SKM-1 treated with dmso at 0.1 percent for 144 hours (cell line): ENCODE measurements around the gene TSPAN14.
A peak's percentile ranks its signal among the peaks of the same experiment; 100 is the strongest.

Experiments
- DNase-seq: peaks from one replicate; lab custom pipeline; 2025; ENCODE audit not compliant: unreplicated experiment; lab: John Stamatoyannopoulos, UW

Gene TSPAN14

DNA sequence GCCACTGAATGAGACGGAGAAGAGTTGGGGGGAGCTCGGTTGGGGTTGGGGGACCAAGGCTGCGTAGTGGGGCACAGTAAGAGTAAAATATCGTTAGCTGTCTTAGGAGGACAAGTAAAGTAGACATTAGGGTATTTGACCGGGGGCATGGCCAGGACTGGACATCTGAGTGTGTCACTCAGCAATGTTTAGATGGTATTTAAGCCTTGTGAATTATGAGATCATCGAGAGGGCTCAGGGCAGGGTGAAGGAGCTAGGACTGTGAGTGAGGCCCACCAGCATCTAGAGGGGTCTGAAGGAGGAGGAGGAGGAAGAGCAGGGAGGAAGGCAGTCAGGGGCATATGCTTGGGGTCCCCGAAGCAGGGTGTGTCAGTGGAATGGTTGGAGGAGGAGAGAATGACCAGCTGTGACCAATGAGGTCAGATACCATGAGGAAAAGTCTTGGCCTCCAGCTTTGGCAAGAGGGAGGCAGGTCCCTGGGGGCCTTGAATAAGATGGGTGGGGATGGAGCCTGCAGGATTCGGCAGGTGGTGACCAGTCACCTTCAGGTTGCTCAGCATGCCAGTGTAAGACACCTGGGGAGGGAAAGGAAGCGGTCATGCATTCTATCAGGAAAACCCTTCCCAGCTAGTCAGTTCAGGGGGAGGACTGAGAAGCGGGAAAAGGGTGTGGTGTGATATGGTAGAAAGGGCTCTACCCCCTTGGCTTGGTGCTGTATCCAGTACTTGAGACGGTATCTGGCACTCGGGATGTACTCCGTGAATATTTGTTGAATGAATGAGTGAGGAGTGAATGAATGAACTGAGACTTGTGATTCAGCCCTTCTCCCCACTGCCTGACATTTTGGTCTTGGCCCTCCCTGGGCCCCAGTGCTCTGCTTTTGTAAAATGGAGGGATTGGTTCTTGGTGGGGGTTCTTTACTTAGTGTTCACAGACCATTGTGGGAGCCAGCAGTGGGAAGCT is 48.8 kb downstream of the TSPAN14 start:
- DNase-seq, result no peak

DNA sequence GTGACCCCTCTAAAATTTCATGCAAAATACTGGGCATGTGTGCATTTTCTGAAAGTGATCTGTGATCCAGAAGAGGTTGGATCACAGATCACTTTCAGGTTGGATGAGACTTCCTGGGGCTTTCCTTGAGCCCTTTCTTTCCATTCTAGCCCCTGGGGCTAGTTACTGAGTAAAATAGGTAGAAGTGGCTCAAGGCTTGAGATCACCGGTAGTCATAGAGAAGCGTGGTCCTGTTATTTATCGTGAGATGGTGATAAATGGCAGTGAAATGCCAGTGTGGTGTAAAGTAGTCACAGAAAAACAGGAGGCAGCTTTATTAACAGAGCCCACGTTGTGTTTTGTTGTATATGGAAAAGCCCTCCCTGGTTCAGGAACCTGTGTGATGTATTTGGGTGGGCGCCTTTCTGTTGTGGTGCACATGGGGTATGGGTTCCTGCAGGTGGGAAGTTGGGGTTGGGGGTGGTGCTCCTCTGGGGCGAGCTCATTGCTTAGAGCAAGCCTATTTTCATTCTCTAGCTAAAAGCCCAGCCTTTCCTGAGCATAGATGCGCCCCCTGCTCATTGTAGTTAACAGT is 49.6 kb downstream of the TSPAN14 start:
- no peak for DNase-seq

GRCh38 chr10:80504158-80504811 is 50.2 kb downstream of the TSPAN14 start:
- DNase-seq, result peak; percentile 66

DNA sequence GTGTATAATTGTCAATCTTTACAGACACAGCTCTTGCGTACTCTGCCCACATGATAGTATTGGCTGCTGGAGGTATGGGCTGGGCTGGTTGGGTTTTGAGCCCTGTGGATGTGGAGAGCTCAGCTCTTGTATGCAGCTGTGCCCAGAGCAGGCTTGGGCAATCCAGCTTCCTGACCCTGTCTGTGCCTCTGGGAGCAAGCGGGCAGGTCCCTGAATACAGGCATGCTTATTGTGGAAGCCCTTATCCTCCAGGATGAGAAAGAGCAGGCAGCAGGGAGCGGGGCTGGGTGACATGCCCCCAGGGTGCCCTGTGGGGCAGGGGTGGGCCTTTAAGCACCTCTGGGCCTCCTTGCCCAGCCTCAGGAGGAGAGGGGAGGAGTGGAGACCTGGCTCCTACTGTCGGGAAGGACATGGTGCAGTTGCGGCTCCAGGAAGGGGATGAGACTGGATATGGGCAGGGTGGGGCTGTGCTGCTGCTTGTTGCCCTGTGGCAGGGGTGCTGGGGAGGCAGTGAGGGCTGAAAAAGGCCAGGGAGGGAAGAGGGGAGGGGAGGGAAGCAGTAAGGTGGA is 50.9 kb downstream of the TSPAN14 start:
- no peak for DNase-seq

DNA sequence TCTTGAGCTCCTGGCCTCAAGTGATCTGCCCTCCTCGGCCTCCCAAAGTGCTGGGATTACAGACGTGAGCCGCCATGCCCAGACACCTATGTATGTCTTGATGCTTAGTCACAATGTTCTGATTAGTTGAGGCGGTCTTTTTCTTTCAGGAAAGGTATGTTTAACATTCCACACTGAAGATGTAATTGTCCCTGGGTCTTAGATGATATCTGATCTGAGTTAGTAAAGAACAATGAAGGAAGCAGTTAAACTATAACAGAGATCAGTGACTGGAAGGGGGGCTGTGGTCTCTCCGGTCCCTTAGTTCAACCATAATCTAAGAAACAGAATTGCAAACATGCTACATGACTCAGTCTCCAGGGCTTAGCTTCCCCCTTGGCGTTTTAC is 52.1 kb downstream of the TSPAN14 start:
- DNase-seq, result no peak

DNA sequence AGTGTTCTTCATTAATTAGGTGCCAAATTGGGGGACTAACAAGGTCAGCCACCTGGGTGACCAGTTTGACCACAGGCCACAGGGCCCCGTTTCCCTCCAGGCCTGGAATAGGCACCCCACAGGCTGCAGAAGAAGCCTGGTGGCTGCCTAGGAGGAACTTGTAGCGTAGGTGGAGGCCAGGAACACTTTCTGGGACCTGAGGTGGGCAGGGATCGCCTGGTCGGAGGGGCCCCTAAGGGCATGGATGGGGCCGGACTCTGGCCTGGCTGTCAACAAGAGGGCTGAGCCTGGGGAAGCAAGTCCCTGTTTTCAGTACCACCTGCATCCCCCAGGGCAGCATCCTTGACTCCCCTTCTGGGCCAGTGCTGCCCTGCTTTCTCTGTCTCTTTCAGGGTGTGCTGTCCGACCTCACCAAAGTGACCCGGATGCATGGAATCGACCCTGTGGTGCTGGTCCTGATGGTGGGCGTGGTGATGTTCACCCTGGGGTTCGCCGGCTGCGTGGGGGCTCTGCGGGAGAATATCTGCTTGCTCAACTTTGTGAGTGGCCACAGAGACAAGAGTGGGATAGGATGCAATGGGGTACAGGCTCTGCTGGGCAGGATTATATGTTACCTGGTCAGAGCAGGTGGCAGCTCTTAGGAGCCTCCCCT is 52.9 kb downstream of the TSPAN14 start:
- DNase-seq, result no peak

DNA sequence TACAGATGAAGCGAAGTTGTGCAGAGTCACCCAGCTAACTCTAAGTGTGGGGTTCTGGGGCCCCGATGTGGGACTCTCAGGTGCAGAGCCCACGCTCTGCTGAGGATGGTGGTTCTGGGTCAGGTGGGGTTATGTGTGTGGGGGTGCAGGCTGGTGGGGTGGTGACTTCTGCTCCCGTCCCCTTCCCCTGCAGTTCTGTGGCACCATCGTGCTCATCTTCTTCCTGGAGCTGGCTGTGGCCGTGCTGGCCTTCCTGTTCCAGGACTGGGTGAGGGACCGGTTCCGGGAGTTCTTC is 54.9 kb downstream of the TSPAN14 start:
- DNase-seq, result no peak

DNA sequence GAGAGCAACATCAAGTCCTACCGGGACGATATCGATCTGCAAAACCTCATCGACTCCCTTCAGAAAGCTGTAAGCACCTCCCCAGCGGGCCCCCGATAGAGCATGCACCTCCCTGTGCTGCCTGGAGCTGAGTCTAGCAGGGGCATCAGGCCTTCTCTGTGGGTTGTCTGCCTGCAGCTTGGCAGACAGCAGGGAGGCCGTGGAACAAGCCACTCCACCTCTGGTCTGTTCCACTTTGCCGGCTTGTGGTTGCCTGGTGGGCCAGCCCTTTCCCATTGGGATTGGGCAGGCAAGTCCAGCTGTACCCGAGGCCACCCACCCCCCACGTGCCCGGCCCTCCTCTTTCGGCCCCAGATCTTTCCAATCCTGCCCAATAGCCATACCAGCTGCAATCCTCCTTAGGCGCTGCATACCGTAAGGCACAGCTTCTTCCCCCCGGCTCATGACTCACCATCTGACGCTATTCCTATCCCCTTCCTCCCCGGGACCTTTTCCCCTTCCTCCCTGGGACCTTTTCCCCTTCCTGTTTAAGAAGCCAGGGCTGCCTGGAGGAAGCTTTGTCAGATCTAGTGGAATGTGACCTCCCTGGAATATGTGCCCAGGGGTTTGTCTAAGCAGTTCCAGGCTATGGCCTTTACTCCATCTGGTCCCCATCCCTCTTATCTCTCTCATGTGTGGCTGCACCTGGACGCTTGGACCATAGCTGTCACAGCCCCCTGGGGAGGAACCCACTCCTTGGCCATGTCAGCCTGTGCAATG is 55.5 kb downstream of the TSPAN14 start:
- DNase-seq, result no peak

DNA sequence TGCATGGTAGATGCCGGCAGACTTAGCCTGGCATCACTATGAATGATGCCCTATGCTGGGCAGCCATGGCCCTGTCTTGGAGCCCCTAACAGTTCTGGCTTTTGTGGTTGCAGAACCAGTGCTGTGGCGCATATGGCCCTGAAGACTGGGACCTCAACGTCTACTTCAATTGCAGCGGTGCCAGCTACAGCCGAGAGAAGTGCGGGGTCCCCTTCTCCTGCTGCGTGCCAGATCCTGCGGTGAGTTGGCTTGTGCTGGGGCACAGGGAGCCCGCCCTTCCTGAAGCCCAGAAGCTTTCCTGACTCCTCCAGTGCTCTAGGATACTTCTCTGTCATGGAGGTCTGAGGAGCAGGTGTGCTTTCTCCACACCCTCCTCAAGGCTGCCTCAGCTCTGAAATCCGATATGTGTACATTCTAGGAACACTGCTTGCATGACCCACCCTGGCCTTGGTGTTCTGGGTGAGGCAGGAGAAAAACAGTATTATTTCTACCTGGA is 58.0 kb downstream of the TSPAN14 start:
- DNase-seq, result no peak

DNA sequence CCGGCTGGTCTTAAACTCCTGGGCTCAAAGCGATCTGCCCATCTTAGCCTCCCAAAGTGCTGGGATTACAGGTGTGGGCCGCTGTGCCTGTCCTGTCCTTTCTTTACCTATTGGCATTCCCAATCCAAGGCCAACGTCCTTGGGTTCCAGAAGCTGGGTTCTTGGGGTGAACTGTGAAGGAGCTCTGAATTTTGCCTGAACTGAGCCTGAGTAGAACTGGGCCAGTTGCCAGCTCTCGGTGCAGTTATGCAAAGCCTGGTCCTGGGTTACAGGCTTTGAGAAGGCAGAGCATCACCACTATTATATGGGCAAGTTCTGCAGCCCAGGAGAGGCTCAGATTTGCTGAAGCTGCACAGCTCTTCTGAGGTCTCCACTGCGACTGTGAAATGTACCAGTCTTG is 59.0 kb downstream of the TSPAN14 start:
- no peak for DNase-seq

DNA sequence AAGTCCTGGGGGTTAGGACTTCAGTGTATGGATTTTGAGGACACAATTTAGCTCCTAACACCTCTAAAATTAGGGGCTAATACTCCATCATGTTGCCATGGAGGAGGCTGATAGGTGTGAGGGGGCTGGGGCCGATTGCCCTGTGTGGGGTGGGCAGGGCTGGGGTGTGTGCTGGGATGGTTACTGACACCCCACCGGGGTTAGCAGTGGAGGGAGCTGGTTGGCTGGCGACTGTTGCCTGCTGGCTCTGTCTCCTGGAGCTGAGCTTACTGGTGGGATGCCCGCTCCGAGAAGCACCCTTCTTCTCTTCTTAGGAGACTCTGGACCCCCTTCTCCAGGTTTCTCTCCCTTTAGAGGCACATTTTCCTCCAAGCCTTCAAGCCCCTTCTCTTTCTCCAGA is 61.4 kb downstream of the TSPAN14 start:
- DNase-seq, result no peak

- DNase-seq, result no peak
These were observed 61.8 kb downstream of the TSPAN14 start for GRCh38 chr10:80515941-80516340.

- DNase-seq, result no peak
These were observed 62.5 kb downstream of the TSPAN14 start for GRCh38 chr10:80516506-80517075.

GRCh38 chr10:80517416-80518142 is 63.5 kb downstream of the TSPAN14 start:
- DNase-seq, result no peak

GRCh38 chr10:80518143-80518806 is 64.2 kb downstream of the TSPAN14 start:
- no peak for DNase-seq

DNA sequence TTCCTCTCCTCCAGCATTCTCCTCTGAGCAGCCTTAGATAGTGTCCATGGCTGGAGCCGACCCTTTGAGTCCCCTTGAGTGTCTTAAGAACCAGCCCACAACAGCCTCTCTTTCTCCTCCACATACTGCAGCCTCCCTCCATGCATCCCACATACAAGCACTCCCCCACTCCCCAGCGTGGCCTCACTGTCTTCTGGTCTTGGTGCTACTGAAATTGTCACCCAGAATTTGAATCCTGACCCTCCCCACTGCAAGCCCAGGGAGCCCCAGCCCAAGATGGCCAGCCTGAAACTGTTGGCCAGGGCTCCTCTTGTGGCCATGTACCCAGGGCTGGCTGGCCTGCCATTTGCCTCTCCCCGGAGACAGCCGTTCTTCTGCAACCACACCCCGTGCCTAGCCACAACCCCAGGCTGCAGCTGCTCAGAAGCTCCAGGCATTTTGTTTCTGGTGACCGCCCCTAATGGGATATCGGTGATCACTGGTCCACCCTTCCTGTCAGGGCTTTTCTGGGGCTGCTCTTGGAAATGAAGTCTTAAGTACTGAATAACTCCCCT is 64.8 kb downstream of the TSPAN14 start:
- DNase-seq, result no peak

DNA sequence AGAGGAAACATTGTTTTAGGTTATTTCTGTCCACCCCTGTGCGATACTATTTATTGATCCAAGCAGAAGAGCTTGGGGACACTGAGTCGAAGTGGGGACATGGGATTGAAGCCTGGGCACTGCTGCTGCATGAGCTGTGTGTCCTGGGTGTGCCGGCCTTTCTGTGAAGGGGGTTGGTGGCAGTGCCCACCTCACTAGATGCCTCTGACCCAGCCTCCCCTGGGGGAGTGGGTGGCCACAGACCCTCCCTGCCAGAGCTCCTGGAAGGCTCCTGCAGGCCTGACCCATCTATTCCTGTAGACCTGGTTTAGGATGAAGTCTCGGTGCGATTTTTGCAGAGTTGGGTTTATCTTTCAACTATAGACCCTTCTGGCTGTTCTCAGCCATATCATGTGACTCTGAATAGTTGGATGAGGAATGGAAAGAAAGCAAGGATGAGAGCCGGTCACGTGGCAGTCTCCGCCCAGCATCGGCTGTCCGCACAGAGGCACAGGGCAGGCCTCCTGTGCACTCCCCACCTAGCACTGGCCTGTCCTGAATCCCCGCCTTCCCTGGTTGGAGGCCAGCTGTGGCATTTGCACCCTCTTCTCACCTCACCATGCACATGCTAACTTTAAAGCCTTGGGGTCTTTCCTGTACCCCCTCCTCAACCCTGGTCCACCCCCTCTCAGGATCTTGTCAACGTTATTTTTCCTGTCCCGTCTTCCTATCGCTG is 66.0 kb downstream of the TSPAN14 start:
- no peak for DNase-seq
